HG03103 (cell line): ENCODE measurements around the gene CYP2F1.
"Not testable (repeated sequence)": the region's sequence is repeated elsewhere in the genome, so short reads cannot be mapped to it uniquely, and the experiment has no call there.

Source experiments
- ATAC-seq: cut with Tn5 transposase; IDR thresholded peaks from one replicate; pipeline ENCODE4 v1.9.1; 2021; ENCODE audit warnings: low read depth; ENCODE audit not compliant: unreplicated experiment

CYP2F1 gene

GRCh38 chr19:41126765-41127203 is 12.6 kb downstream of the CYP2F1 start:
- not testable (repeated sequence) for ATAC-seq

GRCh38 chr19:41127362-41127761 is 13.1 kb downstream of the CYP2F1 start:
- not testable (repeated sequence) for ATAC-seq

GRCh38 chr19:41127801-41128300 is 13.6 kb downstream of the CYP2F1 start:
- ATAC-seq = not testable (repeated sequence)

GRCh38 chr19:41128692-41129091 is 14.5 kb downstream of the CYP2F1 start:
- no peak for ATAC-seq

DNA sequence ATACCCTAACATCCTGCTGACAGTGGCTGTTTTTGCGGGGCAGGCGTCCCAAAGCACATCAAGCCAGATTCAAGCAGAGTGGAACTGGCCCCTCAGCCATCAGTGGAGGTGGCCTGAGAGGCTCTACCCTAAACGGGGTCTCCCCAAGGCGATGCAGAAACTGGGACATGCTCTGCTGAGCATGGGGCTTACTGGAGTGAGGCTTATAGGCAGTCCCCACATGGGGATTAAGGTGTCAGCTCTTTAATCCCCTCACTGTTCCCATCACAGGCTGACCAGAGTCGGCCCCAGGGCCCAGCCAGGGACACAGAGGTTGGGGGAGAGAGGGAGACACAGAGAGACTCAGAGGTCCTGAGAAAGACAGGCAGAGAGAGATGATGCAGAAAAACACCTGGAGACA is 17.0 kb downstream of the CYP2F1 start:
- no peak for ATAC-seq

- ATAC-seq = no peak
These were observed 19.0 kb downstream of the CYP2F1 start for GRCh38 chr19:41133260-41133659.

DNA sequence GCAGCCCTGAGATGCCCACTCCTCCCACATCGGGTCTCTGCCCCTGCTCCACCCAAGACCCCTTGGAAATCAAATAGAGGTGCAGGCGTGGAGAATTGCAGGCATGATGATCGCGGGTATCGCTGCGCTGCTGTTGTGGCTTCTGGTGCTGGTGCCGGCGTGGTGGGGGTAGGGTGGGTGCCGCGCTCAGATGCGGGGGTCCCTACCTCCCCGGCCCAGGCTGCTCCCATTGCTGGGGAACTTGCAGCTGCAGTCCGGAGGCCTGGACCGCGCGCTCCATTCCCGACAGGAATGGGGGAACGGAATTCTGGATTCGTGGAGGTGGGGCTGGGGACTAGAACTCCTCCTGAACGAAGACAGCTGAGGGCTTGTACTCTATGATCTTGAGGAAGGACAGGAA is 20.4 kb downstream of the CYP2F1 start:
- ATAC-seq = no peak

DNA sequence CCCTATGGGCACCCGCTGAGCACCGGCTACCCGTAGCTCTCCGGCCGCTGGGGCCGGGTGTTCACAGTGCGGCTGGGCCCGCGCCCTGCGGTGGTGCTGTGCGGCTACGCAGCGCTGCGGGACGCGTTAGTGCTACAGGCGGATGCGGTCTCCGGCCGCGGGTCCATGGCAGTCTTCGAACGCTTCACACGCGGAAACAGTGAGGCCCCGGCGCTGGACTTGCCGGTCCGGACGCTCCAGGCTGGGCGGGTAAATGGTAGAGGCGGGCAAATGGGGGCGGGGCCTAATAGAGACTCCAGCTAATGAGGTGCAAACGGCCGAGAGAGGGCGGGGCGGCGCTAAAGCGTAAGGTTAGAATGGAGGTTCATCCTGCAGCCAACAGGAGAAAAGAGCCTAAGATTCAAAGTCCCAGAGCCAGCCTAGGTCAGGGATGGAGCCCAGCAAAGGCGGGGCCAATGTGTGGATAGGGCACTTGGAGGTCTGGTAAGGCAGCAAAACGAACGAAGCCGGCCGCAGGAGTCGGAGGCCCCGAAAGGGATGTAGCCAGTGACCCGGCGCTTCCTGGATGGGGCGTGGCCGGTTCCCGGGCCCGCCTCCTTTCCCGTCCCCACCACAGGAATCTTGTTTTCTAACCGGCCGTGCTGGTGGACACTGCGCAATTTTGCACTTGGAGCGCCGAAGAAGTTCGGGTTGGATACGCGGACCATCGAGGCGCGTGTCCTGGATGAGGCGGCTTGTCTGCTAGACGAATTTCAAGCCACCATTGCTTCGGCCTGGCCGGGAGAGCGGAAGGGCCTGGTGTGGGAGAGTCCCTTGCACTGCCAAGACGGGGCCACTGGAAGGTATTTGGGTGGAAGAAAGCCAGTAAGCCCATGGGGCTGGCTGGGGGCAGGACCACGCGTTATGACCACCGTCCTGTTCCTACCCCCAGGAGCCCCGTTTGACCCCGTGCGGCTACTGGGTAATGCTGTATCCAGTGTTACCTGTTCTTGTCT is 21.5 kb downstream of the CYP2F1 start:
- ATAC-seq = not testable (repeated sequence)

GRCh38 chr19:41136636-41137455 is 22.6 kb downstream of the CYP2F1 start:
- ATAC-seq = no peak

DNA sequence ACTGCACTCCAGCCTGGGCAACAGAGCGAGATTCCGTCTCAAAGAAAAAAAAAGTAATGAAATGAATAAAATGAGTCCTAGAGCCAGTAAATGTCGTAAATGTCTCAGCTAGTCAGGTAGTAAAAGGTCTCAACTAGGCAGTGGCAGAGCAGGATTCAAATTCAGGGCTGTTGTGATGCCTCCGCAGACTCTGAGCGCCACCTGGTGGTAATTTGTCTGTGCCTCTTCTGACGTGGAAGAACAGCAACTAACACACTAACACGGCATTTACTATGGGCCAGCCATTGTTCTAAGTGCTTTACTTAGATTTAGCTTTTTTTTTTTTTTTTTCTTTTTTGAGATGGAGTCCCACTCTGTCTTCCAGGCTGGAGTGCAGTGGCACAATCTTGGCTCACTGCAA is 30.2 kb downstream of the CYP2F1 start:
- no peak for ATAC-seq

DNA sequence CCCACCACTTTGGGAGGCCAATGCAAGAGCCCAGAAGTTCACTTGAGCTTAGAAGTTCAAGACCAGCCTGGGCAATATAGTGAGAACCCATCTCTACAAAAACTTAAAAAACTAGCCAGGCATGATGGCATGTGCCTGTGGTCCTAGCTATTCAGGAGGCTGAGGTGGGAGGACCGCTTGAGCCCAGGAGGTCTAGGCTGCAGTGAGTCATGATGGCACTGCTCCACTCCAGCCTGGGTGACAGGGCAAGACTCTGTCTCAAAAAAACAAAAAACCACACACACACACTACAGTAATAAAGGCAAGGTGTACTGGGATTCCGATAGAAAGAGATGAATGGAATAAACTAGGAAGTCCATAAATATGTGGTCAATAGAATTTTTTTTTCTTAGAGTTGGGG is 35.6 kb downstream of the CYP2F1 start:
- no peak for ATAC-seq

DNA sequence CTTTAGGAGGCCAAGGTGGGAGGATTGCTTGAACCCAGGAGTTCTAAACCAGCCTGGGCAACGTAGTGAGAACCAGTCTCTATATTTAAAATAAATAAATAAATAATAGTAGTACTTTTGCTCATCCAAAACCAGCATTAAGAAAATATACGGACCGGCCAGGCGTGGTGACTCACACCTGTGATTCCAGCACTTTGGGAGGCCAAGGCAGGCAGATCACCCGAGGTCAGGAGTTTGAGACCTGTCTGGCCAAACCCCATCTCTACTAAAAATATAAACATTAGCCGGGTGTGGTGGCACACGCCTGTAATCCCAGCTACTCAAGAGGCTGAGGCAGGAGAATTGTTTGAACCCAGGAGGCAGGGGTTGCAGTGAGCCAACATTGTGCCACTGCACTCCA is 36.8 kb downstream of the CYP2F1 start:
- ATAC-seq = not testable (repeated sequence)

DNA sequence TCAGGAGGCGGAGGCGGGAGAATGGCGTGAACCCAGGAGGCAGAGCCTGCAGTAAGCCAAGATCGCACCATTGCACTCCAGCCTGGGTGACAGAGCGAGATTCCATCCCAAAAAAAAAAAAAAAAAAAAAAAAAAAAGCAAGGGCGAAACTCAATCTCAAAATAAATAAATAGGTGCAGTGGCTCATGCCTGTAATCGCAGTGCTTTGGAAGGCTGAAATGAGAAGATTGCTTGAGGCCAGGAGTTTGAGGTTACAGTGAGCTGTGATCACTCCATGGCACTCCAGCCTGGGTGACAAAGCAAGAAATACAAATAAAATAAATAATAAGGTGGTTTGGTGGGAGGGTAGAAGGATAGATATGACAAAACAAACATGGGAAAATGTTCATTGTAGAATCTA is 39.8 kb downstream of the CYP2F1 start:
- no peak for ATAC-seq

DNA sequence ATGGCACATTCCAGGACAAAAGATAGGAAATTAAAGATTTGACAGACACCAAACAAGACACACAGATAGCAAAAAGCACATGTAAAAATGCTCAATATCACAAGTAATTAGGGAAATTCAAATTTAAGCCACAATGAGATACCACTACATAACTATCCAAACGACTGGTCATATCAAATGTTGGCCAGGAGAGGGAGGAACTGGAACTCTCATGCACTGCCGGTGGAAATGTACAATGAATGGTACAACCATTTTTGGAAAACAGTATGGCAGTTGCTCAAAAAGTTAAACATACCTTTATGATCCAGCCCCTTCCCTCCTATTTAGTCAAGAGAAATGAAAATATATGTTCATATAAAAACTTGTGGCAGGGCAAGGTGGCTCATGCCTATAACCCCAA is 42.0 kb downstream of the CYP2F1 start:
- no peak for ATAC-seq

DNA sequence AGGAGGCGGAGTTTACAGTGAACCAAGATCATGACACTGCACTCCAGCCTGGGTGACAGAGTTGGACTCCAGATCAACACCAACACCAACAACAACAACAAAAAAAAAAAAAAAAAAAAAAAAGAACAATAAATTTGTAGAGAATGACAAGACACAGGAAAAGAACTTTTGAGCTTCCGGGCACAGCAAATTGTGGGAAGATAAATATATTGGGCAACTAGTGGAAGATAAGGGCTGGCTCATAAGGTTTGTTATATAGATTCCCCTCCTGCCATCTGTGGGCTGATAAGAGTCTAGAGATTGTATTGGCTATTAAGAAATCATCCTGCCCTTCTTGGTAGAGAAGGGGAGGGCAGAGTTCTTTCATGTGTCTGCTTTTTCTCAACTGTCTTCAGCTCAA is 45.6 kb downstream of the CYP2F1 start:
- no peak for ATAC-seq

DNA sequence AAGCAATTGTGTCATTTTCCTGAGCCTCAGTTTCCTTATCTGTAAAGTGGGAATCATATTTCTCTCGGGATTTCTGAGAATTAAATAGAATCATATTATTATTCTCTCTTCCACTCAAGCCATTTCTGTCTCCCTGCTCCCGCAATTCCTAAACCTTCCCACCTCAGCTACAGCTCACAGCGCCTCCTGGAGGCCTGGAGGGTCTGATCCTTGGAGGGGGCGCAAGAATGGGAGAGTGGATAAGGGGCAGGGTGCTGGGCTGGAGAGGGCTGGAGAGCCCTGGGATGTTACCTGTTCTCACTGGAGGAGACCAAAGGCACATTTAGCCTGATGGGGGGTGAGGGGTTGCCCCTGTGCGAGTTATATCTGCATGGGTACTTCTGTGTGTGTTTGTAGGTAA is 47.7 kb downstream of the CYP2F1 start:
- ATAC-seq = no peak

DNA sequence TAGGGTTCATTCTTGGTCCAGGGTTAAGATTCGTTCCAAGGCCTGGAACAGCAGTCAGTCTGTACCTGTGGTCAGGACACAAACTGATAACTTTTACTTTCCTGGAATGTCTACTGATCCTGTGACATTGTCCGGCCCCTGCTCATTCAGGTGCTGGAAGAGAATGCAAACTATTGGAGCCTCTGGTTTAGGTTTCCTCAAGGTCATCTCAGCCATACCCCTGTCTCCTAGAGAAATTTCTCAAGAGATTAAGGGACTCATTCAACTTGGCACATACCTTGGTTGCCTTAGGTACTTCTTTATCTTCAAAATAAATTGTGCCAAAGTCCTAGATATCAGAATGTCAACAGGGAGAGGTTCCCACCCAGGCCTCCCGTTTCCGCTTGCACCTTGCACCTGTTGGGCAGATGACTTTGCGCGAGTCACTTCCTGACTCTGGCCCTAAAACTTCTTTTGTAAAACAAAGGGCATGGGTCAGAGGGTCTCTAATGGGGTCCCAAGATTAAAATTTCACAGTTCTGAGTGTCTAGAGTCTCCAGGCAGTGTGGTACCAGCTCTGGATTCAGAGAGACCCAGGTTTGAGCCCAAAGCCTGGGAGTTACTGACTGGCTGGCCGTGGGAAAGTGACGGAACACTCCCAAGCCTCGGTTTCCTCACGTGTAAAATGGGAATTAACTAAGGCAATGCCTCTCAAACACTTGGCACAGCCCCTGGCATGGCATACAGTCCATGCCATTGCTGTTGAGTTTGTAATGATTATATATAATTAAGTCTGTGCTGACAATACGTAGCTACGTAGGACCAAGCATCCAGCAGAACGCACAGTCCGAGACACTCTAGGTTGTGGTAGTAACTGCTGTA is 52.9 kb downstream of the CYP2F1 start:
- ATAC-seq = no peak

GRCh38 chr19:41172297-41173164 is 58.3 kb downstream of the CYP2F1 start:
- ATAC-seq = no peak

- ATAC-seq = no peak
These were observed 60.2 kb downstream of the CYP2F1 start for GRCh38 chr19:41174297-41174928.
